GM23338 (cell line): ENCODE measurements around the gene CFAP74. TPM values are rescaled to one million over a fixed set of nuclear protein-coding genes. Genes with fewer than 3 reads are reported as not detected.

Experiments used
- ATAC-seq: fragments of 200-7000 bp; cut with Tn5 transposase; 3 replicates; pipeline ENCODE4 v1.9.1; 2020
- DNase-seq: peaks from one replicate; pipeline ENCODE4 v3.0.0-alpha.2; 2015; ENCODE audit warnings: low spot score
- H2AFZ ChIP-seq: fragments of 200-600 bp; sonication (generic); 2 replicates; pipeline ENCODE4 v1.8.0; 2016; ENCODE audit warnings: antibody characterized with exemption, mild to moderate bottlenecking, moderate library complexity
- H3F3A ChIP-seq: fragments of 200-600 bp; sonication (generic); replicated peaks from 2 replicates; pipeline ENCODE4 v1.8.0; 2017; ENCODE audit warnings: antibody characterized with exemption, mixed run types, low read depth
- H3K27ac ChIP-seq: fragments of 200-600 bp; sonication (generic); 2 replicates; pipeline ENCODE4 v1.6.1; 2016; ENCODE audit warnings: low read depth
- H3K27me3 ChIP-seq: fragments of 200-600 bp; sonication (generic); 2 replicates; pipeline ENCODE4 v1.8.0; 2016; ENCODE audit warnings: mild to moderate bottlenecking, mixed run types, moderate library complexity; ENCODE audit not compliant: insufficient read depth
- H3K36me3 ChIP-seq: fragments of 200-600 bp; sonication (generic); 2 replicates; pipeline ENCODE4 v1.8.0; 2016; ENCODE audit warnings: mild to moderate bottlenecking; ENCODE audit not compliant: insufficient read depth
- H3K4me1 ChIP-seq: fragments of 200-600 bp; sonication (generic); 2 replicates; pipeline ENCODE4 v1.8.0; 2016; ENCODE audit warnings: mild to moderate bottlenecking, moderate library complexity; ENCODE audit not compliant: insufficient read depth
- H3K4me2 ChIP-seq: fragments of 200-600 bp; sonication (generic); 2 replicates; pipeline ENCODE4 v1.7.1; 2017; ENCODE audit warnings: mixed run types
- H3K4me3 ChIP-seq: fragments of 200-600 bp; sonication (generic); 2 replicates; pipeline ENCODE4 v1.6.1; 2016; ENCODE audit warnings: mixed run types
- H3K79me2 ChIP-seq: fragments of 200-600 bp; sonication (generic); replicated peaks from 2 replicates; pipeline ENCODE4 v1.8.0; 2017; ENCODE audit warnings: mild to moderate bottlenecking; ENCODE audit not compliant: insufficient read depth
- H3K9me2 ChIP-seq: fragments of 200-600 bp; sonication (generic); 2 replicates; pipeline ENCODE4 v1.8.0; 2017; ENCODE audit not compliant: insufficient read depth
- H4K20me1 ChIP-seq: fragments of 200-600 bp; sonication (generic); replicated peaks from 2 replicates; pipeline ENCODE4 v1.8.0; 2017; ENCODE audit warnings: mild to moderate bottlenecking; ENCODE audit not compliant: insufficient read depth
- H3K27ac Mint-ChIP-seq: 2 replicates; pipeline ENCODE4 v1.8.0; 2020; ENCODE audit warnings: inconsistent platforms, mild to moderate bottlenecking, moderate library complexity, mixed read lengths
- H3K27me3 Mint-ChIP-seq: 3 replicates; pipeline ENCODE4 v1.8.0; 2022; ENCODE audit warnings: low read depth, mild to moderate bottlenecking, moderate library complexity, mixed read lengths, inconsistent platforms; ENCODE audit not compliant: insufficient read depth, poor library complexity
- H3K36me3 Mint-ChIP-seq: 3 replicates; pipeline ENCODE4 v1.8.0; 2021; ENCODE audit warnings: low read depth, mild to moderate bottlenecking, inconsistent platforms, moderate library complexity, mixed read lengths
- H3K4me1 Mint-ChIP-seq: 3 replicates; pipeline ENCODE4 v1.8.0; 2020; ENCODE audit warnings: mild to moderate bottlenecking, inconsistent platforms, mixed read lengths
- H3K4me3 Mint-ChIP-seq: 3 replicates; pipeline ENCODE4 v1.8.0; 2021; ENCODE audit warnings: moderate library complexity, mild to moderate bottlenecking, inconsistent platforms, mixed read lengths
- H3K9me3 Mint-ChIP-seq: 3 replicates; pipeline ENCODE4 v1.8.0; 2020; ENCODE audit warnings: moderate library complexity, mild to moderate bottlenecking, inconsistent platforms, mixed read lengths
- JUNB ChIP-seq: IDR thresholded peaks from one replicate; pipeline ENCODE4 v1.6.1; 2016; ENCODE audit warnings: antibody characterized with exemption; ENCODE audit not compliant: unreplicated experiment
- ZNF114 ChIP-seq: fragments of 250-450 bp; sonication (Bioruptor Pico); IDR thresholded peaks from 2 replicates; pipeline ENCODE4 v1.5.0; 2020; ENCODE audit warnings: mild to moderate bottlenecking, moderate library complexity
- ZNF331 ChIP-seq: fragments of 250-450 bp; sonication (Bioruptor Pico); IDR thresholded peaks from 2 replicates; pipeline ENCODE4 v1.5.0; 2020; ENCODE audit warnings: low read depth, mild to moderate bottlenecking, moderate library complexity
- polyA plus RNA-seq: library from polyadenylated mRNA; unstranded; fragments of >200 nt; fragmentation: Nextera tagmentation; extraction: Ambion mirVana; gene quantifications from 2 replicates; pipeline ENCODE4 v1.2.1, GENCODE V29; 2016
- total RNA-seq: library from RNA; depleted of rRNA; stranded (reverse); fragments of >200 nt; shearing (Covaris generic); gene quantifications from 2 replicates; pipeline ENCODE4 v1.2.3, GENCODE V29; 2014
- TF ChIP-seq, protein P1 (sequence below): IDR thresholded peaks from 2 replicates; pipeline ENCODE4 v1.6.1; 2016; ENCODE audit warnings: antibody characterized with exemption
- TF ChIP-seq, protein P2 (sequence below), 2 experiments: fragments of 200-600 bp in 1 of 2; sonication (generic) in 1 of 2; conservative IDR thresholded peaks; 2 replicates each; pipeline versions ENCODE4 v1.5.1 to v1.6.1; 2016 to 2017; ENCODE audit warnings: antibody characterized with exemption in 2 of 2, low read depth in 2 of 2, mild to moderate bottlenecking in 2 of 2, moderate library complexity in 1 of 2
- TF ChIP-seq, protein P3 (sequence below): fragments of 250-450 bp; sonication (Bioruptor Pico); IDR thresholded peaks from 2 replicates; pipeline ENCODE4 v1.5.0; 2020; ENCODE audit warnings: mild to moderate bottlenecking, moderate library complexity

Gene CFAP74
- total and polyA plus RNA-seq, 2 experiments from 2014 or later = 0.21 TPM; not detected in 1

DNA sequence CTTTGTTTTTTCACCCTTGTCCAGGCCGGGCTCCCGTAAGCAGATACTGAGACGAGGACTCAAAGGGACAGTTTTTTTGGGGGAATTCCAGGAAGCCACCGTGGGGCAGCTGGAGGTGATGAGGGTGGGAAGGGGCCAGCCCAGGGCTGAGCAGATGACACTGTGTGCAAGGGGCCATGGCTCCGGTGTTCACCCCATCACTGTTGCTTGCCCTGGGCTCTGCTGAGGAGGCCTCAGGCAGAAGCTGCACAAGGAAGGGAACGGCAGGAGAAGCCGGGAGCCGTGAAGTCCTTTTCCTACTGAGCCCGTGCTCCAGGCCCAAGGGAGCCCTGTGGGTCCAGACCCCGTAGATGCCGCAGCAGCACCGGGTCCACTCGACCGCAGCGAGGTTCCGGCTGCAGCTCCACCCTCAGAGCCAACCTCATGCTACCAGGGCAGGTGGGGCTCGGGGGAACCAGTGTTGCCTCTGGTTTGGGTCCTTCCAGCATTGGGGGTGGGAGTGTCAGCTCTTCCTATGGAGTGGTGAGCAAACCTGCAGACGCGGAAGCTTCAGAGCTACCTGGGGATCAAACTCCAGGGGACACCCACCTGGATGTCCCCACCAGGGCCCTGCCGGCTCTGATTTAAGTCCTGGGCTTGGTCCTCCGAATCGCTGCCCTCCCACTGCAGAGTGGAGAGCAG, 92.8 kb downstream of the CFAP74 start:
- Mint-ChIP-seq H3K27ac (peak overlapping the region; percentile 24; the same call in 1 of the 2 replicates), H3K4me3 (peak overlapping the region; percentile 73; the same call in 1 of the 3 replicates), H3K36me3 (no peaks in the 10 kb centered on the region; the same call in 1 of the 3 replicates), H3K4me1 (peaks cover 15% of the 10 kb centered on the region), H3K27me3 (peaks cover 8% of the 10 kb centered on the region), H3K9me3 (no peaks in the 10 kb centered on the region)
- Histone ChIP-seq H3K27ac (no peak overlapping the region), H3K27me3 (no peaks in the 10 kb centered on the region), H3K4me3 (no peak overlapping the region), H3F3A (0 out of 2 replicates have a peak, but pooled peaks cover 2% of the 10 kb centered on the region), H2AFZ (no peak overlapping the region), H3K4me1 (peaks cover 5% of the 10 kb centered on the region; the same call in 1 of the 2 replicates), H3K79me2 (no peaks in the 10 kb centered on the region), H3K9me2 (no peaks in the 10 kb centered on the region), H3K4me2 (no peak overlapping the region), H3K36me3 (no peaks in the 10 kb centered on the region), H4K20me1 (no peaks in the 10 kb centered on the region)
- ATAC-seq (no peak), DNase-seq (no peak)
- TF ChIP-seq, protein P1, sequence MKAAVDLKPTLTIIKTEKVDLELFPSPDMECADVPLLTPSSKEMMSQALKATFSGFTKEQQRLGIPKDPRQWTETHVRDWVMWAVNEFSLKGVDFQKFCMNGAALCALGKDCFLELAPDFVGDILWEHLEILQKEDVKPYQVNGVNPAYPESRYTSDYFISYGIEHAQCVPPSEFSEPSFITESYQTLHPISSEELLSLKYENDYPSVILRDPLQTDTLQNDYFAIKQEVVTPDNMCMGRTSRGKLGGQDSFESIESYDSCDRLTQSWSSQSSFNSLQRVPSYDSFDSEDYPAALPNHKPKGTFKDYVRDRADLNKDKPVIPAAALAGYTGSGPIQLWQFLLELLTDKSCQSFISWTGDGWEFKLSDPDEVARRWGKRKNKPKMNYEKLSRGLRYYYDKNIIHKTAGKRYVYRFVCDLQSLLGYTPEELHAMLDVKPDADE = no peak
- TF ChIP-seq ZNF331 (CRISPR knock-in tag) (no peak), JUNB (no peak), ZNF114 (CRISPR knock-in tag) (no peak)
- TF ChIP-seq, protein P2, sequence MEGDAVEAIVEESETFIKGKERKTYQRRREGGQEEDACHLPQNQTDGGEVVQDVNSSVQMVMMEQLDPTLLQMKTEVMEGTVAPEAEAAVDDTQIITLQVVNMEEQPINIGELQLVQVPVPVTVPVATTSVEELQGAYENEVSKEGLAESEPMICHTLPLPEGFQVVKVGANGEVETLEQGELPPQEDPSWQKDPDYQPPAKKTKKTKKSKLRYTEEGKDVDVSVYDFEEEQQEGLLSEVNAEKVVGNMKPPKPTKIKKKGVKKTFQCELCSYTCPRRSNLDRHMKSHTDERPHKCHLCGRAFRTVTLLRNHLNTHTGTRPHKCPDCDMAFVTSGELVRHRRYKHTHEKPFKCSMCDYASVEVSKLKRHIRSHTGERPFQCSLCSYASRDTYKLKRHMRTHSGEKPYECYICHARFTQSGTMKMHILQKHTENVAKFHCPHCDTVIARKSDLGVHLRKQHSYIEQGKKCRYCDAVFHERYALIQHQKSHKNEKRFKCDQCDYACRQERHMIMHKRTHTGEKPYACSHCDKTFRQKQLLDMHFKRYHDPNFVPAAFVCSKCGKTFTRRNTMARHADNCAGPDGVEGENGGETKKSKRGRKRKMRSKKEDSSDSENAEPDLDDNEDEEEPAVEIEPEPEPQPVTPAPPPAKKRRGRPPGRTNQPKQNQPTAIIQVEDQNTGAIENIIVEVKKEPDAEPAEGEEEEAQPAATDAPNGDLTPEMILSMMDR (conservative IDR thresholded peaks at IDR 0.05; ENCODE audit: low read depth in 2 of 2) = no peak
- TF ChIP-seq, protein P3, sequence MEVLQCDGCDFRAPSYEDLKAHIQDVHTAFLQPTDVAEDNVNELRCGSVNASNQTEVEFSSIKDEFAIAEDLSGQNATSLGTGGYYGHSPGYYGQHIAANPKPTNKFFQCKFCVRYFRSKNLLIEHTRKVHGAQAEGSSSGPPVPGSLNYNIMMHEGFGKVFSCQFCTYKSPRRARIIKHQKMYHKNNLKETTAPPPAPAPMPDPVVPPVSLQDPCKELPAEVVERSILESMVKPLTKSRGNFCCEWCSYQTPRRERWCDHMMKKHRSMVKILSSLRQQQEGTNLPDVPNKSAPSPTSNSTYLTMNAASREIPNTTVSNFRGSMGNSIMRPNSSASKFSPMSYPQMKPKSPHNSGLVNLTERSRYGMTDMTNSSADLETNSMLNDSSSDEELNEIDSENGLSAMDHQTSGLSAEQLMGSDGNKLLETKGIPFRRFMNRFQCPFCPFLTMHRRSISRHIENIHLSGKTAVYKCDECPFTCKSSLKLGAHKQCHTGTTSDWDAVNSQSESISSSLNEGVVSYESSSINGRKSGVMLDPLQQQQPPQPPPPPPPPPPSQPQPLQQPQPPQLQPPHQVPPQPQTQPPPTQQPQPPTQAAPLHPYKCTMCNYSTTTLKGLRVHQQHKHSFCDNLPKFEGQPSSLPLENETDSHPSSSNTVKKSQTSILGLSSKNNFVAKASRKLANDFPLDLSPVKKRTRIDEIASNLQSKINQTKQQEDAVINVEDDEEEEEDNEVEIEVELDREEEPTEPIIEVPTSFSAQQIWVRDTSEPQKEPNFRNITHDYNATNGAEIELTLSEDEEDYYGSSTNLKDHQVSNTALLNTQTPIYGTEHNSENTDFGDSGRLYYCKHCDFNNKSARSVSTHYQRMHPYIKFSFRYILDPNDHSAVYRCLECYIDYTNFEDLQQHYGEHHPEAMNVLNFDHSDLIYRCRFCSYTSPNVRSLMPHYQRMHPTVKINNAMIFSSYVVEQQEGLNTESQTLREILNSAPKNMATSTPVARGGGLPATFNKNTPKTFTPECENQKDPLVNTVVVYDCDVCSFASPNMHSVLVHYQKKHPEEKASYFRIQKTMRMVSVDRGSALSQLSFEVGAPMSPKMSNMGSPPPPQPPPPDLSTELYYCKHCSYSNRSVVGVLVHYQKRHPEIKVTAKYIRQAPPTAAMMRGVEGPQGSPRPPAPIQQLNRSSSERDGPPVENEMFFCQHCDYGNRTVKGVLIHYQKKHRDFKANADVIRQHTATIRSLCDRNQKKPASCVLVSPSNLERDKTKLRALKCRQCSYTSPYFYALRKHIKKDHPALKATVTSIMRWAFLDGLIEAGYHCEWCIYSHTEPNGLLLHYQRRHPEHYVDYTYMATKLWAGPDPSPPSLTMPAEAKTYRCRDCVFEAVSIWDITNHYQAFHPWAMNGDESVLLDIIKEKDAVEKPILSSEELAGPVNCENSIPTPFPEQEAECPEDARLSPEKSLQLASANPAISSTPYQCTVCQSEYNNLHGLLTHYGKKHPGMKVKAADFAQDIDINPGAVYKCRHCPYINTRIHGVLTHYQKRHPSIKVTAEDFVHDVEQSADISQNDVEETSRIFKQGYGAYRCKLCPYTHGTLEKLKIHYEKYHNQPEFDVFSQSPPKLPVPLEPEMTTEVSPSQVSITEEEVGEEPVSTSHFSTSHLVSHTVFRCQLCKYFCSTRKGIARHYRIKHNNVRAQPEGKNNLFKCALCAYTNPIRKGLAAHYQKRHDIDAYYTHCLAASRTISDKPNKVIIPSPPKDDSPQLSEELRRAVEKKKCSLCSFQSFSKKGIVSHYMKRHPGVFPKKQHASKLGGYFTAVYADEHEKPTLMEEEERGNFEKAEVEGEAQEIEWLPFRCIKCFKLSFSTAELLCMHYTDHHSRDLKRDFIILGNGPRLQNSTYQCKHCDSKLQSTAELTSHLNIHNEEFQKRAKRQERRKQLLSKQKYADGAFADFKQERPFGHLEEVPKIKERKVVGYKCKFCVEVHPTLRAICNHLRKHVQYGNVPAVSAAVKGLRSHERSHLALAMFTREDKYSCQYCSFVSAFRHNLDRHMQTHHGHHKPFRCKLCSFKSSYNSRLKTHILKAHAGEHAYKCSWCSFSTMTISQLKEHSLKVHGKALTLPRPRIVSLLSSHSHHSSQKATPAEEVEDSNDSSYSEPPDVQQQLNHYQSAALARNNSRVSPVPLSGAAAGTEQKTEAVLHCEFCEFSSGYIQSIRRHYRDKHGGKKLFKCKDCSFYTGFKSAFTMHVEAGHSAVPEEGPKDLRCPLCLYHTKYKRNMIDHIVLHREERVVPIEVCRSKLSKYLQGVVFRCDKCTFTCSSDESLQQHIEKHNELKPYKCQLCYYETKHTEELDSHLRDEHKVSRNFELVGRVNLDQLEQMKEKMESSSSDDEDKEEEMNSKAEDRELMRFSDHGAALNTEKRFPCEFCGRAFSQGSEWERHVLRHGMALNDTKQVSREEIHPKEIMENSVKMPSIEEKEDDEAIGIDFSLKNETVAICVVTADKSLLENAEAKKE (CRISPR knock-in tag) = no peak
